HG03342 (cell line): Measurements from ENCODE around the gene CLPTM1L.

Experiments
- ATAC-seq: cut with Tn5 transposase; IDR thresholded peaks from one replicate; pipeline ENCODE4 v1.9.1; 2021; ENCODE audit warnings: mild to moderate bottlenecking, moderate library complexity; ENCODE audit not compliant: unreplicated experiment

CLPTM1L gene

GRCh38 chr5:1344975-1345838, at the start of gene CLPTM1L:
TSS of gene CLPTM1L (minus strand) at chr5:1345099. CDS start at chr5:1344841, 258 bp downstream.
- peak; percentile 88 for ATAC-seq

- ATAC-seq, result no peak
Measured at GRCh38 chr5:1393571-1394501, 48.9 kb upstream of the CLPTM1L start.

GRCh38 chr5:1392801-1393565, 48.1 kb upstream of the CLPTM1L start:
- no peak for ATAC-seq

- no peak for ATAC-seq
Measured at GRCh38 chr5:1392261-1392660, 47.4 kb upstream of the CLPTM1L start.

- no peak for ATAC-seq
Measured at GRCh38 chr5:1391691-1392090, 46.8 kb upstream of the CLPTM1L start.

GRCh38 chr5:1390861-1391600, 46.1 kb upstream of the CLPTM1L start:
- ATAC-seq, result no peak

- no peak for ATAC-seq
Measured at GRCh38 chr5:1390333-1390732, 45.4 kb upstream of the CLPTM1L start.

GRCh38 chr5:1388383-1388967, 43.6 kb upstream of the CLPTM1L start:
- ATAC-seq, result no peak

- ATAC-seq, result no peak
Measured at GRCh38 chr5:1387876-1388275, 43.0 kb upstream of the CLPTM1L start.

- ATAC-seq, result no peak
Measured at GRCh38 chr5:1387059-1387755, 42.3 kb upstream of the CLPTM1L start.

GRCh38 chr5:1386274-1386717, 41.4 kb upstream of the CLPTM1L start:
- ATAC-seq, result peak; percentile 45

- ATAC-seq, result peak; percentile 89
Measured at GRCh38 chr5:1385395-1386273, 40.7 kb upstream of the CLPTM1L start.

- no peak for ATAC-seq
Measured at GRCh38 chr5:1384521-1384920, 39.6 kb upstream of the CLPTM1L start.

- no peak for ATAC-seq
Measured at GRCh38 chr5:1383886-1384401, 39.0 kb upstream of the CLPTM1L start.

GRCh38 chr5:1383344-1383743, 38.4 kb upstream of the CLPTM1L start:
- no peak for ATAC-seq

GRCh38 chr5:1382248-1382700, 37.4 kb upstream of the CLPTM1L start:
- no peak for ATAC-seq

GRCh38 chr5:1381370-1382247, 36.7 kb upstream of the CLPTM1L start:
- no peak for ATAC-seq
